HepG2 (cell line): Measurements from ENCODE around the gene EIF4A3. TPM values are rescaled to one million over a fixed set of nuclear protein-coding genes. Genes with fewer than 3 reads are reported as not detected.

Source experiments
- AFF4 ChIP-seq: sonication (generic); formaldehyde crosslinking; IDR thresholded peaks from 2 replicates; pipeline ENCODE4 v1.4.0; 2020; ENCODE audit warnings: missing genetic modification reagents
- CBX2 ChIP-seq, 2 experiments: fragments of 200-600 bp in 1 of 2; sonication (generic); formaldehyde crosslinking in 1 of 2; IDR thresholded peaks; 2 replicates each; pipeline versions ENCODE4 v1.7.0 to v1.8.1; 2018 to 2022; ENCODE audit warnings: low read depth in 2 of 2, low read length in 1 of 2, mild to moderate bottlenecking in 1 of 2, missing genetic modification reagents in 1 of 2
- GLI4 ChIP-seq: sonication (generic); formaldehyde crosslinking; IDR thresholded peaks from 2 replicates; pipeline ENCODE4 v1.5.1; 2020; ENCODE audit warnings: missing genetic modification reagents, mild to moderate bottlenecking, moderate library complexity, borderline replicate concordance
- JUND ChIP-seq: sonication (generic); formaldehyde crosslinking; IDR thresholded peaks from 2 replicates; pipeline ENCODE4 v1.8.0; 2022; ENCODE audit warnings: mild to moderate bottlenecking, missing genetic modification reagents
- PBX3 ChIP-seq: sonication (generic); formaldehyde crosslinking; IDR thresholded peaks from 2 replicates; pipeline ENCODE4 v1.8.1; 2023; ENCODE audit warnings: missing genetic modification reagents, inconsistent platforms, borderline replicate concordance
- RBM39 ChIP-seq: fragments of 200-400 bp; formaldehyde crosslinking; IDR thresholded peaks from one replicate; pipeline ENCODE4 v1.6.1; 2018; ENCODE audit warnings: antibody characterized with exemption, mild to moderate bottlenecking, low read depth, low read length; ENCODE audit not compliant: poor library complexity, severe bottlenecking
- SMAD9 ChIP-seq: sonication (generic); formaldehyde crosslinking; IDR thresholded peaks from 2 replicates; pipeline ENCODE4 v1.5.1; 2020; ENCODE audit warnings: mild to moderate bottlenecking, missing genetic modification reagents
- SRF ChIP-seq: IDR thresholded peaks from 2 replicates; pipeline ENCODE4 v1.6.1; 2011; ENCODE audit warnings: mild to moderate bottlenecking, low read depth, low read length, moderate library complexity
- ZBTB33 ChIP-seq: sonication (generic); formaldehyde crosslinking; IDR thresholded peaks from 2 replicates; pipeline ENCODE4 v1.4.0; 2020; ENCODE audit warnings: missing genetic modification reagents
- ZNF232 ChIP-seq: sonication (generic); formaldehyde crosslinking; IDR thresholded peaks from 2 replicates; pipeline ENCODE4 v1.4.0; 2020; ENCODE audit warnings: missing genetic modification reagents, borderline replicate concordance
- ZNF354B ChIP-seq: sonication (generic); formaldehyde crosslinking; IDR thresholded peaks from 2 replicates; pipeline ENCODE4 v1.8.0; 2022; ENCODE audit warnings: mild to moderate bottlenecking, missing genetic modification reagents
- ZNF605 ChIP-seq: sonication (generic); formaldehyde crosslinking; IDR thresholded peaks from 2 replicates; pipeline ENCODE4 v1.8.0; 2022; ENCODE audit warnings: mild to moderate bottlenecking, missing genetic modification reagents
- ZNF704 ChIP-seq: sonication (generic); formaldehyde crosslinking; IDR thresholded peaks from 2 replicates; pipeline ENCODE4 v1.8.1; 2023; ENCODE audit warnings: mild to moderate bottlenecking, inconsistent platforms, moderate library complexity, missing genetic modification reagents, borderline replicate concordance
- polyA plus RNA-seq, 8 experiments: library from polyadenylated mRNA; depleted of rRNA in 3 of 8; stranded (reverse) in 7 of 8; unstranded in 1 of 8; fragments of >200 nt; fragmentation: Illumina TruSeq in 4 of 8; extraction: Trizol in 4 of 8; gene quantifications; 2 replicates each; pipeline versions ENCODE4 v1.2.1 to v1.2.3, GENCODE V29; 2011 to 2016; ENCODE audit warnings: low read depth in 4 of 8, missing spikeins in 1 of 8, mixed read lengths in 1 of 8; ENCODE audit not compliant: insufficient read depth in 1 of 8
- total RNA-seq, 5 experiments: library from RNA; depleted of rRNA; stranded (reverse); fragments of >200 nt; fragmentation: Illumina TruSeq; extraction: Trizol; gene quantifications; 2 replicates each; pipeline ENCODE4 v1.2.3, GENCODE V29; 2016; ENCODE audit warnings: low read depth in 1 of 5

Gene EIF4A3
- total and polyA plus RNA-seq, 2 of the 13 experiments (the other 11 are each of a cell fraction or from before 2014, with no cell fraction given): 145 to 187 TPM

GRCh38 chr17:80147035-80147822, at the start of gene EIF4A3 (continued):
- TF ChIP-seq PBX3 (CRISPR knock-in tag) (0 out of 2 replicates have a peak, but pooled peaks have one; percentile 77), SRF (no peak), ZNF232 (peak; percentile 81), AFF4 (CRISPR knock-in tag) (0 out of 2 replicates have a peak, but pooled peaks have one; percentile 13), CBX2 (IDR thresholded peaks at IDR 0.05; ENCODE audit: low read depth, low read length) (no peak), CBX2 (CRISPR knock-in tag; IDR thresholded peaks at IDR 0.05; ENCODE audit: low read depth) (no peak), ZNF605 (peak; percentile 81; the same call in 1 of the 2 replicates), ZNF354B (CRISPR knock-in tag) (0 out of 2 replicates have a peak, but pooled peaks have one; percentile 34), GLI4 (peak; percentile 87; the same call in 1 of the 2 replicates), SMAD9 (CRISPR knock-in tag) (peak; percentile 58; the same call in 1 of the 2 replicates), ZBTB33 (CRISPR knock-in tag) (peak; percentile 66), ZNF704 (CRISPR knock-in tag) (peak; percentile 80), RBM39 (peak; percentile 51), JUND (CRISPR knock-in tag) (peak; percentile 63; the same call in 1 of the 2 replicates)
